NCI-H446 treated with DMSO at 0.1 percent for 48 hours (cell line): ENCODE data around the gene TMEM143.

Experiments used
- DNase-seq: peaks from one replicate; lab custom pipeline; 2025; lab: John Stamatoyannopoulos, UW

The TMEM143 gene

DNA sequence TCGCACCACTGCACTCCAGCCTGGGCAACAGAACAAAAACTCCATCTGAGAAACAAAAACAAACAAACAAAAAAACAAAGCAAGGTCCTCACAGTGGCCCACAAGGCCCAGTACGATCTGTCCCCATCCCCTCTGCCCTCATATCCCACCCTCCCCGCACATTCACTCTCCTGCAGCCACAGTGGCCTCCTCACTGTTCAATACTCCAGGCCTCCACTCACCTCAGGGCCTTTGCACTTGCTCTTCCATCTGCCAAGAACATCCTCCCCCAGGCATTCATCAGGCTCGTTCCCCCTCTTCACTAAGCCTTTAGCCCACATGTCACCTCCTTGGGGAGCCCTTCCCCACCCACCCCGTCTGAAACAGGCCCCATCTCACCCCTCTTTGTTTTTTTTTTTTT lies 4.6 kb downstream of the TMEM143 start:
- DNase-seq = no peak

DNA sequence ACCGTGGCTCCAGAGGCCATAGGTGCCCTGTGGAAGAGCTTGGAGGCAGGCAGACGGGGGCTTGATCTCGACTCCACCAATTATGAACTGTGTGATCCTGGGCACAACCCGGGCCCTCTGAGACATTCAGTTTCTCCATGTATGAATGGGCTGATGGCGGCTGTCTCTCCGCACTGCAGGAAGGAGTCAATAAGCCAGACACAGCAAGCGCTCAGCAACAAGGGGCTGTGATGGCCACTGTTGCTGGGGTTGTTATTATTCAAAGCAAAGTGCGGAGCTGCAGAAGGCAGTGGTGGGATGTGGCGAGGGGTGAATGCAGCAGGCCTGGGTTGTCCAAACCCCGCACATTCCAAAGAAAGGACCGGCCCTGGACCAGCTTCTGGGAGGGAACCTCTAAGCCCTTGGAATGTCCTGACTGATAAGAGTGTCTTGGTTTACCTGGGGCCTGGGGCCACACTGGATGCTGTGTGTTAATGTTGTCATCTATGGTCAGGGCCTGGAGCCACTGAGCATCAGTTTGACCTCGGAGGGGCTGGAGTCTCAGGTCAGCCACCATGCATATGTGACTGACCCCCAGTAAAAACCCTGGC lies 8.3 kb downstream of the TMEM143 start:
- DNase-seq = no peak

DNA sequence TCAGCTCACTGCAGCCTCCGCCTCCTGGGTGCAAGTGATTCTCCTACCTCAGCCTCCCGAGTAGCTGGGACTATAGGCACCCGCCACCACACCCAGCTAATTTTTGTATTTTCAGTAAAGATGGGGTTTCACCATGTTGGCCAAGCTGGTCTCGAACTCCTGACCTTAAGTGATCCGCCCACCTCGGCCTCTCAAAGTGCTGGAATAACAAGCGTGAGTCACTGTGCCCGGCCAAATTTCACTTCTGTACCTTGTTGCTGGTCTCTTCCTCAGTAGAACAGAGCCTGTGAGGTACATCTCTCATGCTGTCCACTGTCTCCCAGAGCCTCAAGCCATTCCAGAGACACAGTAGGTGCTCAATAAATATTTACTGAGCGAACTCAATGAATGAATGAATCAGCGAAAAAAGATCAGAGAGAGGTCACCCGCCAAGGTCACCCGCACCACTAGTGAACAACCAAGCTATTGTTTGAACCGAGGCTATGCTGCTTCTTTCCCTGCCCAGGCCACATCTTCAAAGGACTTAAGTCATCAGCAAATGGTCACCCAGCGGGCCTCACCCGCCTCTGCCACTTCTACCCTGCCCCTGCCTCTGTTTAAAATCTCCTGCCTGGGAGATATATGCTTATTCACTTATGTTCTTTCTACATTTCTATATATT lies 9.3 kb downstream of the TMEM143 start:
- no peak for DNase-seq

DNA sequence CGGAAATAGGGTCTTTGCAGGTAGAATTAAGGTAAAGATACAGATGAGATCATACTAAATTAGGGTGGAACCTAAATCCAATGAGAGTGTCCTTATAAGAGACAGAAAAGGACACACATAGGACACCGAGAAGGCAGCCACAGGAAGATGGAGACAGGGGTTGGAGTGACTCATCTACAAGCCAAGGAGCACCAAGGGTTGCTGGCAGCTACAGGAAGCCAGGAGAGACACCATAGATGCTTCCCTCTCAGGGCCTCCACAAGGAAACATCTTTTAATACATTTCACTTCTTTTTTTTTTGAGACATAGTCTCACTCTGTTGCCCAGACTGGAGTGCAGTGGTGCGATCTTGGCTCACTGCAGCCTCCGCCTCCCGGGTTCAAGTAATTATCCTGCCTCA lies 10.1 kb downstream of the TMEM143 start:
- no peak for DNase-seq

DNA sequence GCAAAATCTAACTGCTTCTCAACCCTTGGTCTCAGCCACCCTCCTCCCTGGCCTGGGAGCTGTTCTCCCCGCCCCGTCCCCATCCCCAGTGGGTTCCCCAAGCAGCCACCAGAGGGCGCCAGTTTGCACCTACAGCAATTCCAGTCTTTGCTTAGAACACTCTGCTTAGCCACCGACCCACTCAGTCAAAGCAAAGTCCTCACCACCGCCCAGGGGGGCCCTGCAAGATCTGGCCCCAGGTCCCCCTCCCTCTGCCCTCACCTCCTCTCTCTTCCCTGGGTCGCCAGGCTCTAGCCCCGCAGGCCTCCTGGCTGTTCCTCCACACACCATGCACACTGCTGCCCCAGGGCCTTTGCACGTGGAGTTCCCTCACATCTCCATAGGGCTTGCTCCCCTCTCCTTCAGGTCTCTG lies 12.4 kb downstream of the TMEM143 start:
- DNase-seq = peak; percentile 42

DNA sequence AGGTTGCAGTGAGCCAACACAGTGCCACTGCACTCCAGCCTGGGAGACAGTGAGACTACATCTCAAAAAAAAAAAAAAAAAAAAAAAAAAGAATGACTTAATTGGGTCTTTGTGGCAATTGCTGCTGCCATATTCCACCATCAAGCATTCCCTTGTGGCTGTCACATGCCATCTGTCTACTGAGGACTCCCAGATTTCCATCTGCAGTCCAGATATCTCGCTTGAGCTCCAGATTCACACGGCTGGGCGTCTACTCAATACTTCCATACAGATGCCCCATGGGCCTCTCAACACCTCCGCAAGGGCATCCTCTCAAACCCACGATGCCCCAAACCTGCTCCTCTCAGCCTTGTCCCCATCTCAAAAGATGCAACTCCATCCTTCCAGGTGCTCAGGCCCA lies 12.9 kb downstream of the TMEM143 start:
- DNase-seq = peak; percentile 31

DNA sequence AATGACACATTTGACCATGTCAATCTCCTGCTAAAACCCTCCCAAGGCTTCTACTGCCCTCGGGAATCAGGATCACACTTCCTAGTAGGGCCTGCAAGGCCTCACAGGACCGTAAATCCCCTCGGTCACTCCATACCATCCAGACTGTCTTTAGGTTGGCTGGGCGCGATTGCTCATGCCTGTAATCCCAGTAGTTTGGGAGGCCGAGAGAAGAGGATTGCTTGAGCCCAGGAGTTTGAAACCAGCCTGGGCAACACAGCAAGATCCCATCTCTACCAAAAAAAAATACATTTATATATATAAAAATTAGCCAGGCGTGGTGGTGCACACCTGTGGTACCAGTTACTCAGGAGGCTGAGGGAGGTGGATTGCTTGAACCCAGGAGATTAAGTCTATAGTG lies 15.0 kb downstream of the TMEM143 start:
- DNase-seq = no peak

DNA sequence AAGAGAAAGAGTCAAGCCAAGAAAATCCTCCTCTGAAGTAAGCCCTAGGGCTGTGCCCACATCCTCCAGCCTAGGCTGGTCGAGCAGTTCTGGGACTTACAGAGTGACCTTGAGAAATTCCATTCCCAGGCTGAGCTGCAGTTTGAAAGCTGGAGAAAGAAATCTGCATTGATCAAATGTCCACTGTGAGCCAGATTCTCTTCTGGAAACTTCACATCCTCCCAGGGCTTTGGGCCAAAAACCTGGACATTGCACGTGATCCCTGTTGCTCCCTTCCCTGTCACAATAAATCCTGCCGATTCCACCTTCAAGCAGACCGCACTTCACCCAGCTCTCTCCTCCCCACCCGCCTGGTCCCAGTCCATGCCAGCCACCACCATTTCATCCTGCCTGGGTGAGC lies 15.7 kb downstream of the TMEM143 start:
- no peak for DNase-seq

DNA sequence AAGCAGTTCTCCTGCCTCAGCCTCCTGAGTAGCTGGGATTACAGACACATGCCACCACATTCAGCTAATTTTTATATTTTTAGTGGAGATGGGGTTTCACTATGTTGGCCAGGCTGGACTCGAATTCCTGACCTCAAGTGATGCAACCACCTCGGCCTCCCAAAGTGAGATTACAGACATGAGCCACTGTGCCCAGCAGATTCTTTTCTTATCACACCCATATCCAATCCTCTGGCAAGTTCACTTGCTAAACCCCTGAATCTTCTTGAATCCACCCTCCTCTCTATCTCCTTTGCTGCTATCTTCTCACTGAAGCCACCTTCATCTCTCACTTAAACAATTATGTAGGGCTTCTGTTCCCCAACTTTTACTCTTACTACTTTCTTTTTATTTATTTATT lies 17.5 kb downstream of the TMEM143 start:
- no peak for DNase-seq

DNA sequence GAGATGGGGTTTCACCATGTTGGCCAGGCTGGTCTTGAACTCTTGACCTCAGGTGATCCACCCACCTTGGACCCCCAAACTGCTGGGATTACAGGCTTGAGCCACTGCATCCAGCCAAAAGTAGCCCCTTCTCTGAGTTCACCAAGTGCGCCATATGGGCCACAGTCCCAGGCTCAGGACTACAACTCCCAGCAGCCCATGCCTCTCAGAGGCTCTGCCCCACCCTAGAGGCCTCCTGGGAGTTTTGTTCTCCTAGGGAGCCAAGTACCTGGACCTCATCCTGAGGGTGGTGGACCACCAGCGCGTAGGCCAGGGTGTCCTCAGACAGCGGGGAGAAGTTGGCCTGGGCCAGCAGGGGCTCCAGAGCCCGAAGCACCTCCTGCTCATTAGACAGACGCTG lies 18.8 kb downstream of the TMEM143 start:
- no peak for DNase-seq

DNA sequence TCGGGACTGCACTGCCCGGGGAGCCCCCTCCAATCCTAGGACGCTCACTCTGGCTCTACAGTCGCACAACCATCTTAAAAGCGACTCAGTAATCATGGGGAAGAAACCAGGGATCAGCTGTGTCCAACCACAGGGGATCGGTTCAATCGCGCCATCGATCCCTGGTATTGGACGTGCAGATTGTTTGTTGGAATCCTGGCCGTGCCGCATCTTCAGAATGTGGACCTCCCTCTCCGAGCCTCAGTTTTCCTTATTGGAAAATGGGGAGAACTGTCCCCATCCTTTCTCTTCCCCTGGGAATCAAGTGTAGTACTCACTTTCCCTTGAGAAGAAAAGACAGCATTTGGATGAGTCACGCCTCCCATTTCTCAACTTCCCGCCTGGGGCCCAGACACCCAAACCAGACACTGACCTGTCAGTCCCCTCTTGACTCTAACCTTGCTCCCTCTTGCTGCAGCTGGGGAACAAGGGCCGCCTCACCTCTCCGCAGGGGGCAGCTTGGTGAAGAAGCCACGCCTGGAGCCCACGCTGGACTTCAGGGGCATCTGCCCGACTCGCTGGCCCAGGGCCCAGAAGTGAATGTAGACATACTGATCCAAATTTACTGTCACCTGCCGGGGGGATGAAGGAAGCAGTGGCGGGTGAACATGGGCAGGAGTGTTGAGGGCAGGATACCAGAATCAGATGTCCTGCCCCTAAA lies 20.7 kb downstream of the TMEM143 start:
- no peak for DNase-seq

DNA sequence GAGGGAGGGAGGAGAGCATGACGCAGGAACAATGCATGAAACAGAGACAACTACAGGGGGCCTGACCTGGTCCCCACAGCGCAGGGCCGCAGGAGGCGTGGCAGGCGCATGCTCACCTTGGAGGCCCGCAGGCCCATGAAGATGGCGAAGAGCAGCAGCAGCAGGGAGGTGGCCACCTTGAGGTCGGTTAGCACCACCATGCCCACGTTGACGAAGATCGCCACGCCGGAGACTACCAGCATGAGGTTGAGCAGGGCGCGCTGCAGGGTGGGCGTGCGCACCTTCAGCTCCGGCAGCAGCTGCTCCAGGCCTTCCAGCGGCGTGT lies 21.4 kb downstream of the TMEM143 start:
- DNase-seq = no peak

DNA sequence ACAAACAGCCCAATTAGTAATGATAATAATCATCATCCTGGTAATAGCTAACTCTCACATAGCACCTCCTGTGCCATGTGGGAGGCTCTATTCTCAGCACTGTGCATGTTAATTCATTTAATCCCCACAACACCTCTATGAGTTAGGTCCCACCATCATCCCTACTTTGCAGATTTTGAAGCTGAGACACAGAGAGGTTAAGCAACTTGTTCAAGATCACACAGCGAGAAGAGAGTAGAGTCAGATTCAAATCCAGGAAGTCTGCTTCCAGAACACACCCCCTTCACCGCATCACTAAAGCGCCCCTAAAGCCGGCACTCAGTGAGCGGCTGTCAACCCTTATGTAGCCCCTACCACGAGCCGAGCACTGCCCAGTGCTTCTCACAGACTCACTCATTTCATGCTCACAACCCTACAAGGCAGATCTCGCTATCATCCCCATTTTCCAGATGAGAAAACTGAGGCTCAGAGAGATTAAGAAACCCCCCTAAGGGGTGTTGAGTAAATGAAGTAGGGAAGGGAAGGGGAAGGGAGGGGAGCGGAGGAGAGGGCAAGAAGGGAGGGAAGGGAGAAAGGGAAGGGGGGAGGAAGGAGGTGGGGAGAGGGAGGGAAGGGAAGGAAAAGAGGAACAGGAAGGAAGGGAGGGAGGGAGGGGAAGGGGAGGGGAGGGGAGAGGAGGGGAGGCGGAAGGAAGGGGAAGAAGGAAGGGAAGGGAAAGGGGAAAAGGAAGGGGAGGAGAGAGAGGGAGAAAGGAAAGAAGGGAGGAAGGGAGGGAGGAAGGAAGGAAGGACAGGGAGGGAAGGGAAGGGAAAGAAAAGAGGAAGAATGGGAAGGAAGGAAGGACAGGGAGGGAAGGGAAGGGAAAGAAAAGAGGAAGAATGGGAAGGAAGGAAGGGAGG lies 22.0 kb downstream of the TMEM143 start:
- no peak for DNase-seq

DNA sequence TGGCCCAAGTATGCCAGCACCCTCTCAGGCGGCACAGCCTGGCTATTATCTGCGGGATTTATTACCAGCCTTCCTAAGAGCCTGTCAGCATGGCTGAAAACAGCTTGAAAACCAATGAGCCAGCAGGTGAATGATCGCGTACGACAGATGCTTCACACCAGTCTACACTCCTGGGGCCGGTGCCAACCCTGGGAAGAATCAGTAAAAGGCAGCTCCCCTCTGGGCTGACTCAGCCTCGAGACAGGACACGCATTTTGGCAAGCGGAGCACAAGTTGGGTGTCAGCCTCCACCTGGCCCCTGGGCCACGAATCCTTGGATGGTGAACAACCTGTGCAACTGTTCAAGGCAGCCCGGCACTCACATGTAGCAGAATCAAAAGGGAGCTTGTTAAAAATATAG lies 22.7 kb downstream of the TMEM143 start:
- DNase-seq = peak; percentile 99

DNA sequence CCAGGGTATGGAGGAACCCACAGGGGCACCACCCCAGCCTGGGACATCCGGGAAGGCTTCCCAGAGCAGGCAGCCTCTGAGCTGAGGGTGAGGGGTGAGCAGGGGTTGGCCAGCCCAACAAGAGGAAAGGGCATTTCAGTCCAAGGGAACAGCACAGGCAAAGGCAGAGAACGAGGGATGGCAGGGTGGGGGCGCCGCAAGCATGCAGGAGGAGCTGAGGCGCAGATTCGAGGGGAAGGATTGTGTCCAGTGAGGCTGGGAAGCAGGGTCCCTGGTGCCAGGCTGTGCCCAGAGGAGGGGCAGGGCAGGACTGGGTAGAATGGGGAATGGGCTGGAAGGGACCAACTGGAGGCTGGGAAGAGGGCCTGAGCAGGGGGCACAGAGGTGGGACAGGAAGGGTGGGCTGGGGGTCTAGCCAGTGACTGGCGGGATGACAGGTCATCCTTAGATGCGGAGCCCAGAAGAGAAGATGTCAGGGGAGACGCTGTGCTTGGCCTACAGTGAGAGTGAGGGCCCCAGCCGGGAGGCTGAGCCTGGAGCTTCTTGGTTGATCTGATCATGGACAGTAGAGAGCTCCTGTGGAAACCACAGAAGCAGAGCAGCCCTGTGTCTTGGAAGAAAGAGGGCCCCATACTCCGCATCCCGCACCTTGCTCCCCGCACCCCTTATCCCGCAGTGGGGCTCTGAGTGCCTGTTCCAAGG lies 24.8 kb downstream of the TMEM143 start:
- DNase-seq = no peak

DNA sequence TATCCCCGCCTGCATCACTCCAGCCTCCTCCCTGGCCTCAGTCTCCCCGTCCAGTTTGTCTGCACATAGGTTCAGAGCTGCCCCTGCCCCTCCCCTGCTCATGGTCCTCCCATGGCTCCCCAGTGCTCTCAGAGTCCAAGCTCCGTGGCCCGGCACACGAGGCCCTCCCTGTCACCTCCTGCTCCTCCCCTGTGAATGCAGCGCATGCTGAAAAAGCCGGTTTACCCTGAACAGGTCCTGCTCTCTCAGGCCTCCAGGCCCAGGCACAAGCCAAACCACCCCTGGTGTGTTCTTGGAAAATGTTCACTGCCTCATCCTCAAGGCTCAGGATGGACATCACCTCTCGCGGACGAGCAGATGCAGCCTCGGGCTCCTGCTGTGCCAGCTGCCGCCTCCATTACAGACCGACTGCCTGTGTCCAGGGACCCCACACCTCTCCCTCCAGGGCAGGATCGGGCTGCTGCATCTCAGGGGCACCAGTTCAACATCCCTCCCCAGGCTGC lies 25.4 kb downstream of the TMEM143 start:
- no peak for DNase-seq

DNA sequence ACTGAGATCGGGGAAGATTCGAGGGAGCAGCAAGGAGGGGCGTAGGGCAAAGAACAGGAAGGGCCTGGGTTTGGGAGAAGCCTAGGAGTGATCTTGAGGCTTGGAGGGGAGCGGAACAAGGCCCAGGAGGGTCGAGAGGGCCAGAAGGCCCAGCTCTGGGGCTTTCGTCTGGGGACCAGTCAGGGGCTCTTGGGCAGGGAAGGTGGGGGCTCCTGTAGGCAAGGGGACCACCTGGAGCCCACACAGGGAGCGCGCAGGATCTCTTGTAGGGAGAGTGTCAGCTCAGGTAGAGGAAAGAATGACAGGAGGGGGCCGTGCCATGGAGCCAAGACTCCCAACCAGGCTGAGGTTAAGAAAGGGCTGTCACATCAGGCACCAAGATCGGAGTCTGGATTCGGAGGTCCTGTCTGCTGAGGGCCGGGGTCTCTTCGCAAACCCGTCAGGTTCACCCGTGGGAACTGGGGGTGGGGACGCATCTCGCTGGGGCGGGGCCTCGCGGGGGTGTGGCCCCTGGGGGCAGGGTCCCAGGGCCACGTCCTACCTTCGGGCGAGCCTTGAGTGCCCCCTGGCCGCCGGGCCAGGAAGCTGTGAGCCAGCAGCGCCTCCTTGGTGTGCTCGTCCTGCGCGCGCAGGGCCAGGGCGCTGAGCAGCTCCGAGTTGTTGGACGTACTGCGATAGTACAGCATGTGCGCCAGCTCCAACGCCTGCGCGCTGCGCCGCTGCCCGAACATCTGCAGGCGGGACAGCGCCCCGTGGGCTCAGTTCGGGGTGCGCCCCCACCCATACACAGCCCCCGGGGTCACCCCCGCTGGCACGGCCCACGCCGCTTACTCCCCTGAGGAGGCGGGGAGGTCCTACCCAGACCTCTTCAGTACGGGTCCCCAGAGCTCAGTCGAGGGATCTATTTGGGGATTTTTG lies 30.0 kb downstream of the TMEM143 start:
- DNase-seq = peak; percentile 54

DNA sequence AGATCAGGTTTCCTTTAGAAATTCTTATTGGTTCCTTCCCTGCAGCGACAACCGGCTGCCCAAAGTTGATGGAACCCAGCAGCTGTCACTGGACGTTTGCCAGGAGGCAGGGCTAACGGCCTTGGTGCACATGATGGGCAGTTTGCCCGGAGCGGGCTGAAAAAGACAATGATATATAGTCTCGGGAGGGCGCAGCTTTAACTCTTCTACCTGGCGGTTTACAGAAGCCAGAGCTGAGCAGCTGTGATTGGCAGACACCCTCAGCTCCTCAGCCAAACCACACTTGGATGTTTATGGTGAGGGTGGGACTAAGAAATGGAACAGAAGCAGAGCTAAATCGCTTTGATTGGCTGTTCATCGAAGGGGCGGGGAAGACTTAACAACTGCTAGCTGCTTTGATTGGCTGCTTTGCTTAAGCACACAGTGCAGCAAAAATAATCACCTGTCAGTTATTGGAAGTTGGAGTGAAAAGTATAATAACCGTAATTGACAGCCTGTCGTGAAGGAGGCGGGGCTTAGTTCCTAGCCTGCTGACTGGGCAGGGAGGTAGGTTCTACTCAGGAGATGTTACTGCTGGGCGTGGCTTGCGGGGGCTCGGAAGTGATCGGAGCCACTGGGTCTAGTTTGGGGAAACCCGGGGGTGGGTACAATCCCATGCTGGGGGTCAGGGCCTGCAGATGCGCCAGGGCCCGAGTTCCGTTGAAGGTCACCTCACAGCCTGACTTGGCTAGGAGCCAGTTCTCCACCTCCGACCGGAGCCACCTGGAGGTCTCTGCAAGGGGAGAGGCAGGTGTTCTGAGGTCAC lies 30.9 kb downstream of the TMEM143 start:
- DNase-seq = peak; percentile 100

DNA sequence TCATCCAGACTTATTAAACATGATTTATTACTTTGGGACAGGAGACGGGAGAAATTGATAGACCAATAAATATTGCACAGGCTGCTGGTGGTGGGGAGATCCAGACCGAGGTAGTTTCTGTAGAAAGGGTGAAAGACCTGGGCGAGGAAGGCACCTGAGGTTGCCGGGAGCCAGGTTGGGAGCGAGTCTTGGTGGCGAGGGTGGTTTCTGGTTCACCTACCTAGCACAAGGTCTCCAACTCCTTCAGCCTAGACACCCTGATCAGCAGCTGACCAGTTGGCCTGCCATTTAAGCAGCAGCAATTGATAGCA lies 31.4 kb downstream of the TMEM143 start:
- no peak for DNase-seq

DNA sequence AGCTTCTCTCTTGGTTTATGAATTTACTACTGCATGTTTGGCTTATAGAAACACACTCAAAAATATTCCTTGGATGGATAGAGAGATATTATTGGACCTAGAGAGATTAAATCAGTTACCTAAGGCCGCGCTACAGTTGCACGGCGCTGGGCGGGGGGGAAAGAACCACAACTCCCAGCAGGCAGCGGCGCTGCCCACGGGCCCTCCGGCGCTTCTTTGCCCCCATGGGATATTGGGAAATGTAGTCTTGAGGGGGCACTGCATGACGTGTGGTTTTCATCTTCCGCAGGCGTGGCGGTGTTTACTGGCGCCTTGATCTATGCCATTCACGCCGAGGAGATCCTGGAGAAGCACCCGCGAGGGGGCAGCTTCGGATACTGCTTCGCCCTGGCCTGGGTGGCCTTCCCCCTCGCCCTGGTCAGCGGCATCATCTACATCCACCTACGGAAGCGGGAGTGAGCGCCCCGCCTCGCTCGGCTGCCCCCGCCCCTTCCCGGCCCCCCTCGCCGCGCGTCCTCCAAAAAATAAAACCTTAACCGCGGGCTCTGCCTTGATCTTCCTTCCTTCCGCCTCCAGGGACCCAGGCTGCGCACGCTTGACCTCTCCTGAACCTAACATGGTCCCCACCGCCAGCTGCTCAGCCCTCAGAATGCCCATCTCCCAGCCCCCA lies 33.6 kb downstream of the TMEM143 start:
- peak; percentile 91 for DNase-seq
